Measurements from ENCODE around the gene TSPAN13. TPM values are rescaled to one million over a fixed set of nuclear protein-coding genes. Genes with fewer than 3 reads are reported as not detected.

TSPAN13 gene
- total RNA-seq, 4 donors from 2014 or later = 2.1 to 8.8 (median 6.5) TPM

DNA sequence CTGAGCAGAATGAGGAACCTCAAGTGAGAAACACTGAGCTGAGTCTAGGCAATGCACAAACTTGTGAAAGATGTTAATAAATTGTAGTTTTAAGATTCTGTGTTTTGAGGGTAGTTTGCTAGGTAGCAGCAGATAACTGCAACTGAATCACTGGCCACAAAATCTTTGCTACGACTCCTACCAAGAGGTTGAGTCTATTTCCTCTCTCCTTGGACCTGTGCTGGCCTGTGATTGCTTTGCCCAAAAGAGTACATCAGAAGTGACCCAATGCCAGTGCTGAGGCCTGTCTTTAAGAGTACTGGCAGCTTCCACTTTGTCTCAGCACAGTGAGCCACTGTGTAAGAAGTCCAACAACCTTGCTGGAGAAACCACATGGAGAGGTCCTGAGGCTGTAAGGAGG is 11.9 kb upstream of the TSPAN13 start:
- no peak for TF ChIP-seq POLR2AphosphoS5 (IDR thresholded peaks at IDR 0.05)
- TF ChIP-seq POLR2A (IDR thresholded peaks at IDR 0.05; ENCODE audit: low read depth) = no peak
- TF ChIP-seq, protein P1, sequence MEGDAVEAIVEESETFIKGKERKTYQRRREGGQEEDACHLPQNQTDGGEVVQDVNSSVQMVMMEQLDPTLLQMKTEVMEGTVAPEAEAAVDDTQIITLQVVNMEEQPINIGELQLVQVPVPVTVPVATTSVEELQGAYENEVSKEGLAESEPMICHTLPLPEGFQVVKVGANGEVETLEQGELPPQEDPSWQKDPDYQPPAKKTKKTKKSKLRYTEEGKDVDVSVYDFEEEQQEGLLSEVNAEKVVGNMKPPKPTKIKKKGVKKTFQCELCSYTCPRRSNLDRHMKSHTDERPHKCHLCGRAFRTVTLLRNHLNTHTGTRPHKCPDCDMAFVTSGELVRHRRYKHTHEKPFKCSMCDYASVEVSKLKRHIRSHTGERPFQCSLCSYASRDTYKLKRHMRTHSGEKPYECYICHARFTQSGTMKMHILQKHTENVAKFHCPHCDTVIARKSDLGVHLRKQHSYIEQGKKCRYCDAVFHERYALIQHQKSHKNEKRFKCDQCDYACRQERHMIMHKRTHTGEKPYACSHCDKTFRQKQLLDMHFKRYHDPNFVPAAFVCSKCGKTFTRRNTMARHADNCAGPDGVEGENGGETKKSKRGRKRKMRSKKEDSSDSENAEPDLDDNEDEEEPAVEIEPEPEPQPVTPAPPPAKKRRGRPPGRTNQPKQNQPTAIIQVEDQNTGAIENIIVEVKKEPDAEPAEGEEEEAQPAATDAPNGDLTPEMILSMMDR (IDR thresholded peaks at IDR 0.05) = no peak
- TF ChIP-seq EP300 (IDR thresholded peaks at IDR 0.05) = no peak
- no peak for DNase-seq (ENCODE audit: extremely low spot score)
- no peaks in the 10 kb centered on the region for H3K36me3 ChIP-seq
- no peaks in the 10 kb centered on the region for H3K9me3 ChIP-seq
- WGBS = 100% methylated on average over 1 of the region's 1 CpG
- intact Hi-C loops (cut with DNase I) = no loop called here
- no peak overlapping the region for H3K4me3 ChIP-seq
- H3K4me1 ChIP-seq = peaks cover 0 to 17% (median 5%) of the 10 kb centered on the region in 4 donors
- H3K27ac ChIP-seq (replicated peaks in 1 of 4) = no peak overlapping the region
- no peaks in the 10 kb centered on the region for H3K27me3 ChIP-seq

GRCh38 chr7:16742547-16742946 is 11.0 kb upstream of the TSPAN13 start:
- Histone ChIP-seq H3K27me3 (no peaks in the 10 kb centered on the region), H3K4me1 (peaks cover 0 to 20% (median 10%) of the 10 kb centered on the region in 4 donors), H3K9me3 (no peaks in the 10 kb centered on the region), H3K4me3 (no peak overlapping the region), H3K27ac (replicated peaks in 1 of 4) (no peak overlapping the region), H3K36me3 (no peaks in the 10 kb centered on the region)
- intact Hi-C loops (cut with DNase I) = no loop called here
- DNase-seq (ENCODE audit: extremely low spot score) = no peak
- 98% methylated on average over 3 of the region's 3 CpGs for WGBS
- TF ChIP-seq POLR2A (IDR thresholded peaks at IDR 0.05; ENCODE audit: low read depth) (no peak), POLR2AphosphoS5 (IDR thresholded peaks at IDR 0.05) (no peak), EP300 (IDR thresholded peaks at IDR 0.05) (no peak)
- TF ChIP-seq, protein P1 (IDR thresholded peaks at IDR 0.05) = no peak

DNA sequence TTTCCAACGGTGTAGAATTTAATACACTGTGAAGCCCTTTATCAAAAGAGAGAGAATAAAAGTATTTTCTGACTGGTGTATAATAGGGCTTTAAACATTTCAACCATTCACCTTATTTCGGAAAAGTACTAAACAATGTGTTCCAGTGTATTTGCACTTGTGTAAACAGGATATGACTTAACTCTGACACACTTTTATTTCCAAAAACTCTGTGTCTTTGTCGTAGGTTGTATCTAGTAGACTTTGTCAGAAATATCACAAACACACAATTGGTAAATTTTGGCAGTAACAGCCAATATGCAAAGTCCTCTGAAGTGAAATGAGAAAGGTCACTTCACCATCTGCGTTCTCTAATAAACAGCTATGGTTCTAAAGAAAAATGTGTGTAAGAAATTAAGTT is 10.3 kb upstream of the TSPAN13 start:
- 54% methylated on average over 4 of the region's 4 CpGs for WGBS

DNA sequence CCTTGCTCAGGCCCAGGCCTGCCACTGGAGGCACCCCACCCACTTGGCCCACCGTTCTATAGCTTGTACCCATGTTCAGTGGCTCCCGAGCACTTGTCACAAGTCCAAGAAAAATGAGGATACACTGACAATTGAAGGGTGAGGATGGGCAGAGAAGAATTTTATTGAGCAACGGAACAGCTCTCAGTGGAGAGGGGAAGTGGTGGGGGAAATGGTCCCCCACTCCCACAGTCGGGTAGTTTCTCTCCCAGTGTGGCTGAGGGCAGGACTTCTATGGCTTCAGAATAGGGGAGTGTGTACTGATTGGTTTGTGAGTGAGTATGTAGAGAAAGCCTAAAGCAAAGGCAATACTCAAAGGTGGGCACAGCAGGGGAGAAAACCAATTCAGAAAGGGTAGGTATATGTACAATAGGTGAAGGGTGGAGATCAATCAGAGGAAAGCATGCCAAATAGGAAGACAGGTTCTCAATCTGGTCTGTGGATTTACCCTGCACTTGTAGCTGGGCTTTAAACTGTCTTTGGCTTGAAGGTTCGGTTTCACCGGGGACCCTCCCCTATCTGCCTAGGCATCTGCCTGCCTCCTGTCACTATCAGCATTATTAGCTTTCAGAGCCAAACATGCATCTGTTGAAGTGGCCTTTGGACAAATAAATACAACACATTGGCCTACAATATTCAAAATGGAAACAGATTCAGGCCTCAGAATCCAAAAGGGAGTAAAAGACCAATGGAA is 8.9 kb upstream of the TSPAN13 start:
- H3K4me3 ChIP-seq = no peak overlapping the region
- H3K27ac ChIP-seq (replicated peaks in 1 of 4) = no peak overlapping the region
- no peak for DNase-seq (ENCODE audit: extremely low spot score)
- H3K36me3 ChIP-seq = no peaks in the 10 kb centered on the region
- 88% methylated on average over 6 of the region's 6 CpGs for WGBS
- no peaks in the 10 kb centered on the region for H3K27me3 ChIP-seq
- TF ChIP-seq, protein P1 (IDR thresholded peaks at IDR 0.05) = no peak
- TF ChIP-seq POLR2AphosphoS5 (IDR thresholded peaks at IDR 0.05) (no peak), POLR2A (IDR thresholded peaks at IDR 0.05; ENCODE audit: low read depth) (no peak), EP300 (IDR thresholded peaks at IDR 0.05) (no peak)
- H3K9me3 ChIP-seq = no peaks in the 10 kb centered on the region
- H3K4me1 ChIP-seq = peaks cover 0 to 20% (median 10%) of the 10 kb centered on the region in 4 donors
- intact Hi-C loops (cut with DNase I) = no loop called here

More for the DNA sequence above, 10.3 kb upstream of the TSPAN13 start:
- peaks cover 0 to 20% (median 10%) of the 10 kb centered on the region in 4 donors for H3K4me1 ChIP-seq
- no peaks in the 10 kb centered on the region for H3K27me3 ChIP-seq
- TF ChIP-seq EP300 (IDR thresholded peaks at IDR 0.05) = no peak
- TF ChIP-seq POLR2A (IDR thresholded peaks at IDR 0.05; ENCODE audit: low read depth) = no peak
- TF ChIP-seq POLR2AphosphoS5 (IDR thresholded peaks at IDR 0.05) = no peak
- TF ChIP-seq, protein P1 (IDR thresholded peaks at IDR 0.05) = no peak
- no peaks in the 10 kb centered on the region for H3K9me3 ChIP-seq
- intact Hi-C loops (cut with DNase I) = no loop called here
- H3K4me3 ChIP-seq = no peak overlapping the region
- no peaks in the 10 kb centered on the region for H3K36me3 ChIP-seq
- DNase-seq (ENCODE audit: extremely low spot score) = no peak
- peak overlapping the region in 1 of 4 donors; percentile 20 for H3K27ac ChIP-seq (replicated peaks in 1 of 4)
